GM23248 (cell line): ENCODE measurements around the gene MT1F.

Experiments used
- EZH2 ChIP-seq: fragments of 200-600 bp; sonication (generic); IDR thresholded peaks from 2 replicates; pipeline ENCODE4 v1.6.1; 2018; ENCODE audit warnings: antibody characterized with exemption, mild to moderate bottlenecking; ENCODE audit not compliant: insufficient read depth, poor library complexity, severe bottlenecking
- EZH2phosphoT487 ChIP-seq: fragments of 200-600 bp; sonication (generic); IDR thresholded peaks from 2 replicates; pipeline ENCODE4 v1.6.1; 2018; ENCODE audit warnings: antibody characterized with exemption, moderate library complexity, mild to moderate bottlenecking, low read depth; ENCODE audit not compliant: insufficient read depth

GRCh38 chr16:56670620-56670934 is 12.8 kb downstream of the MT1F start:
- TF ChIP-seq EZH2phosphoT487, result no peak
- no peak for TF ChIP-seq EZH2
